NB4 (cell line): ENCODE data around the gene PALM2AKAP2.

ENCODE experiments used
- MAX ChIP-seq: IDR thresholded peaks from 2 replicates; pipeline ENCODE4 v1.6.1; 2011; ENCODE audit warnings: low read depth, low read length
- MYC ChIP-seq: IDR thresholded peaks from 2 replicates; pipeline ENCODE4 v1.6.1; 2011; ENCODE audit warnings: low read depth, low read length
- POLR2A ChIP-seq: IDR thresholded peaks from 2 replicates; pipeline ENCODE4 v1.6.1; 2011; ENCODE audit warnings: mild to moderate bottlenecking; ENCODE audit not compliant: insufficient read length; ENCODE audit errors: extremely low read depth
- TF ChIP-seq, protein P1 (sequence below): IDR thresholded peaks from one replicate; pipeline ENCODE4 v1.5.1; 2012; ENCODE audit warnings: low read depth, low read length

GRCh38 chr9:109812331-109812730, 32.3 kb downstream of the PALM2AKAP2 start:
- TF ChIP-seq, protein P1, sequence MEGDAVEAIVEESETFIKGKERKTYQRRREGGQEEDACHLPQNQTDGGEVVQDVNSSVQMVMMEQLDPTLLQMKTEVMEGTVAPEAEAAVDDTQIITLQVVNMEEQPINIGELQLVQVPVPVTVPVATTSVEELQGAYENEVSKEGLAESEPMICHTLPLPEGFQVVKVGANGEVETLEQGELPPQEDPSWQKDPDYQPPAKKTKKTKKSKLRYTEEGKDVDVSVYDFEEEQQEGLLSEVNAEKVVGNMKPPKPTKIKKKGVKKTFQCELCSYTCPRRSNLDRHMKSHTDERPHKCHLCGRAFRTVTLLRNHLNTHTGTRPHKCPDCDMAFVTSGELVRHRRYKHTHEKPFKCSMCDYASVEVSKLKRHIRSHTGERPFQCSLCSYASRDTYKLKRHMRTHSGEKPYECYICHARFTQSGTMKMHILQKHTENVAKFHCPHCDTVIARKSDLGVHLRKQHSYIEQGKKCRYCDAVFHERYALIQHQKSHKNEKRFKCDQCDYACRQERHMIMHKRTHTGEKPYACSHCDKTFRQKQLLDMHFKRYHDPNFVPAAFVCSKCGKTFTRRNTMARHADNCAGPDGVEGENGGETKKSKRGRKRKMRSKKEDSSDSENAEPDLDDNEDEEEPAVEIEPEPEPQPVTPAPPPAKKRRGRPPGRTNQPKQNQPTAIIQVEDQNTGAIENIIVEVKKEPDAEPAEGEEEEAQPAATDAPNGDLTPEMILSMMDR: no peak
- TF ChIP-seq POLR2A (no peak), MYC (no peak), MAX (no peak)
